Activated CD8-positive, alpha-beta memory T cell treated with anti-CD3 and anti-CD28 coated beads for 4 hours (primary cell): Measurements from ENCODE around the gene ANKRD44.
"Not testable (repeated sequence)": the region's sequence is repeated elsewhere in the genome, so short reads cannot be mapped to it uniquely, and the experiment has no call there.

Experiments
- DNase-seq, 2 donors: peaks; one replicate each; pipeline ENCODE4 v3.0.0-alpha.2; 2020; ENCODE audit warnings: low read depth in 2 of 2

Gene ANKRD44

GRCh38 chr2:197287596-197287932, 23.0 kb downstream of the ANKRD44 start:
- not testable (repeated sequence) for DNase-seq

- DNase-seq = no peak
Observed at GRCh38 chr2:197286805-197287595, 23.6 kb downstream of the ANKRD44 start.

- no peak for DNase-seq
Observed at GRCh38 chr2:197285361-197285760, 25.2 kb downstream of the ANKRD44 start.

- no peak for DNase-seq
Observed at GRCh38 chr2:197284956-197285355, 25.6 kb downstream of the ANKRD44 start.

GRCh38 chr2:197281421-197281820, 29.2 kb downstream of the ANKRD44 start:
- no peak for DNase-seq

- no peak for DNase-seq
Observed at GRCh38 chr2:197280015-197280702, 30.4 kb downstream of the ANKRD44 start.

GRCh38 chr2:197278799-197279763, 31.5 kb downstream of the ANKRD44 start:
- no peak for DNase-seq

GRCh38 chr2:197277794-197278193, 32.8 kb downstream of the ANKRD44 start:
- no peak for DNase-seq

GRCh38 chr2:197276156-197276555, 34.4 kb downstream of the ANKRD44 start:
- no peak for DNase-seq

GRCh38 chr2:197274937-197275336, 35.6 kb downstream of the ANKRD44 start:
- DNase-seq = no peak

GRCh38 chr2:197274349-197274748, 36.2 kb downstream of the ANKRD44 start:
- no peak for DNase-seq

GRCh38 chr2:197273485-197273884, 37.1 kb downstream of the ANKRD44 start:
- no peak for DNase-seq

- DNase-seq = no peak
Observed at GRCh38 chr2:197270601-197271000, 40.0 kb downstream of the ANKRD44 start.

- no peak for DNase-seq
Observed at GRCh38 chr2:197269815-197270214, 40.8 kb downstream of the ANKRD44 start.

GRCh38 chr2:197268786-197269584, 41.6 kb downstream of the ANKRD44 start:
- no peak for DNase-seq

GRCh38 chr2:197266477-197266876, 44.1 kb downstream of the ANKRD44 start:
- DNase-seq = no peak

GRCh38 chr2:197265924-197266323, 44.7 kb downstream of the ANKRD44 start:
- no peak for DNase-seq

- no peak for DNase-seq
Observed at GRCh38 chr2:197265036-197265435, 45.5 kb downstream of the ANKRD44 start.

- DNase-seq = no peak
Observed at GRCh38 chr2:197264332-197264731, 46.2 kb downstream of the ANKRD44 start.

- DNase-seq = no peak
Observed at GRCh38 chr2:197263077-197263476, 47.5 kb downstream of the ANKRD44 start.

GRCh38 chr2:197261808-197262226, 48.8 kb downstream of the ANKRD44 start:
- DNase-seq = no peak
